HG03442 (cell line): ENCODE data around the gene C1GALT1.

Source experiments
- ATAC-seq: cut with Tn5 transposase; IDR thresholded peaks from one replicate; pipeline ENCODE4 v1.9.1; 2021; ENCODE audit warnings: mild to moderate bottlenecking, moderate library complexity; ENCODE audit not compliant: unreplicated experiment

C1GALT1 gene

GRCh38 chr7:7265081-7266075, 83.0 kb downstream of the C1GALT1 start:
- ATAC-seq, result no peak

GRCh38 chr7:7266257-7266881, 84.0 kb downstream of the C1GALT1 start:
- ATAC-seq, result no peak

- ATAC-seq, result no peak
Observed at GRCh38 chr7:7271094-7271874, 88.9 kb downstream of the C1GALT1 start.

- ATAC-seq, result no peak
Observed at GRCh38 chr7:7272294-7272693, 90.0 kb downstream of the C1GALT1 start.

- ATAC-seq, result no peak
Observed at GRCh38 chr7:7274782-7275181, 92.4 kb downstream of the C1GALT1 start.

- ATAC-seq, result no peak
Observed at GRCh38 chr7:7276161-7276560, 93.8 kb downstream of the C1GALT1 start.

GRCh38 chr7:7290429-7291122, 108.2 kb downstream of the C1GALT1 start:
- ATAC-seq, result no peak

- ATAC-seq, result no peak
Observed at GRCh38 chr7:7292085-7292484, 109.7 kb downstream of the C1GALT1 start.

GRCh38 chr7:7292608-7293007, 110.3 kb downstream of the C1GALT1 start:
- no peak for ATAC-seq

GRCh38 chr7:7293092-7293491, 110.7 kb downstream of the C1GALT1 start:
- no peak for ATAC-seq

GRCh38 chr7:7294911-7295310, 112.6 kb downstream of the C1GALT1 start:
- no peak for ATAC-seq
